Loucy (cell line): Measurements from ENCODE around the gene RNPS1.

Experiments used
- H2AFZ ChIP-seq: fragments of 200-600 bp; sonication (generic); 2 replicates; pipeline ENCODE4 v1.6.0; 2016; ENCODE audit warnings: antibody characterized with exemption, mild to moderate bottlenecking, low read length, moderate library complexity
- H3F3A ChIP-seq: fragments of 200-600 bp; 2 replicates; pipeline ENCODE4 v1.6.0; 2016; ENCODE audit warnings: antibody characterized with exemption, low read depth, mild to moderate bottlenecking
- H3K27me3 ChIP-seq: fragments of 200-600 bp; sonication (generic); 2 replicates; pipeline ENCODE4 v1.6.1; 2014; ENCODE audit warnings: low read length, mild to moderate bottlenecking; ENCODE audit not compliant: insufficient read depth, poor library complexity, severe bottlenecking
- H3K36me3 ChIP-seq: fragments of 200-600 bp; sonication (generic); 2 replicates; pipeline ENCODE4 v1.6.1; 2016; ENCODE audit warnings: low read length; ENCODE audit not compliant: insufficient read depth
- H3K4me1 ChIP-seq: fragments of 200-600 bp; sonication (generic); 2 replicates; pipeline ENCODE4 v1.5.1; 2014; ENCODE audit warnings: low read length, mild to moderate bottlenecking; ENCODE audit not compliant: insufficient read depth, poor library complexity, severe bottlenecking
- H3K4me2 ChIP-seq: fragments of 200-600 bp; sonication (generic); 2 replicates; pipeline ENCODE4 v1.6.0; 2014; ENCODE audit warnings: antibody characterized with exemption, low read length, low read depth, mild to moderate bottlenecking; ENCODE audit not compliant: poor library complexity, severe bottlenecking
- H3K4me3 ChIP-seq: fragments of 200-600 bp; sonication (generic); 2 replicates; pipeline ENCODE4 v1.5.1; 2014; ENCODE audit warnings: low read length, mild to moderate bottlenecking, mixed read lengths; ENCODE audit not compliant: poor library complexity, severe bottlenecking
- H3K79me2 ChIP-seq: fragments of 200-600 bp; sonication (generic); 2 replicates; pipeline ENCODE4 v1.6.1; 2014; ENCODE audit warnings: low read length; ENCODE audit not compliant: insufficient read depth
- H3K9ac ChIP-seq: fragments of 200-600 bp; sonication (generic); 2 replicates; pipeline ENCODE4 v1.6.0; 2014; ENCODE audit warnings: mild to moderate bottlenecking, low read depth, low read length, moderate library complexity; ENCODE audit not compliant: poor library complexity, severe bottlenecking
- H3K9me2 ChIP-seq: fragments of 200-600 bp; sonication (generic); replicated peaks from 2 replicates; pipeline ENCODE4 v1.6.1; 2016; ENCODE audit warnings: low read depth, low read length, mixed read lengths
- H3K9me3 ChIP-seq: fragments of 200-600 bp; sonication (generic); 2 replicates; pipeline ENCODE4 v1.6.1; 2014; ENCODE audit warnings: mild to moderate bottlenecking, antibody characterized with exemption, low read length, low read depth; ENCODE audit not compliant: insufficient read depth
- H4K20me1 ChIP-seq: fragments of 200-600 bp; sonication (generic); 2 replicates; pipeline ENCODE4 v1.6.0; 2014; ENCODE audit warnings: antibody characterized with exemption, low read length, mild to moderate bottlenecking; ENCODE audit not compliant: insufficient read depth, poor library complexity, severe bottlenecking
- CTCF ChIP-seq: fragments of 200-600 bp; sonication (generic); conservative IDR thresholded peaks from 2 replicates; pipeline ENCODE4 v1.5.1; 2014; ENCODE audit warnings: mild to moderate bottlenecking, antibody characterized with exemption, low read length
- EZH2phosphoT487 ChIP-seq: fragments of 200-600 bp; IDR thresholded peaks from 2 replicates; pipeline ENCODE4 v1.6.1; 2018; ENCODE audit warnings: antibody characterized with exemption, mild to moderate bottlenecking, moderate library complexity, borderline replicate concordance

Gene RNPS1

GRCh38 chr16:2205967-2206313, 62.0 kb downstream of the RNPS1 start:
- TF ChIP-seq CTCF (no peak), EZH2phosphoT487 (no peak)
- peak overlapping the region; percentile 82 for H3K4me3 ChIP-seq
- peak overlapping the region; percentile 83; the same call in 1 of the 2 replicates for H2AFZ ChIP-seq
- no peaks in the 10 kb centered on the region for H3K9me3 ChIP-seq
- no peaks in the 10 kb centered on the region for H4K20me1 ChIP-seq
- no peaks in the 10 kb centered on the region for H3K9me2 ChIP-seq
- peaks cover 6% of the 10 kb centered on the region; the same call in 1 of the 2 replicates for H3K79me2 ChIP-seq
- H3K4me1 ChIP-seq: no peaks in the 10 kb centered on the region
- no peaks in the 10 kb centered on the region for H3K27me3 ChIP-seq
- peak overlapping the region; percentile 79 for H3K9ac ChIP-seq
- H3K36me3 ChIP-seq: no peaks in the 10 kb centered on the region
- H3K4me2 ChIP-seq: peak overlapping the region; percentile 87
- H3F3A ChIP-seq: no peaks in the 10 kb centered on the region

DNA sequence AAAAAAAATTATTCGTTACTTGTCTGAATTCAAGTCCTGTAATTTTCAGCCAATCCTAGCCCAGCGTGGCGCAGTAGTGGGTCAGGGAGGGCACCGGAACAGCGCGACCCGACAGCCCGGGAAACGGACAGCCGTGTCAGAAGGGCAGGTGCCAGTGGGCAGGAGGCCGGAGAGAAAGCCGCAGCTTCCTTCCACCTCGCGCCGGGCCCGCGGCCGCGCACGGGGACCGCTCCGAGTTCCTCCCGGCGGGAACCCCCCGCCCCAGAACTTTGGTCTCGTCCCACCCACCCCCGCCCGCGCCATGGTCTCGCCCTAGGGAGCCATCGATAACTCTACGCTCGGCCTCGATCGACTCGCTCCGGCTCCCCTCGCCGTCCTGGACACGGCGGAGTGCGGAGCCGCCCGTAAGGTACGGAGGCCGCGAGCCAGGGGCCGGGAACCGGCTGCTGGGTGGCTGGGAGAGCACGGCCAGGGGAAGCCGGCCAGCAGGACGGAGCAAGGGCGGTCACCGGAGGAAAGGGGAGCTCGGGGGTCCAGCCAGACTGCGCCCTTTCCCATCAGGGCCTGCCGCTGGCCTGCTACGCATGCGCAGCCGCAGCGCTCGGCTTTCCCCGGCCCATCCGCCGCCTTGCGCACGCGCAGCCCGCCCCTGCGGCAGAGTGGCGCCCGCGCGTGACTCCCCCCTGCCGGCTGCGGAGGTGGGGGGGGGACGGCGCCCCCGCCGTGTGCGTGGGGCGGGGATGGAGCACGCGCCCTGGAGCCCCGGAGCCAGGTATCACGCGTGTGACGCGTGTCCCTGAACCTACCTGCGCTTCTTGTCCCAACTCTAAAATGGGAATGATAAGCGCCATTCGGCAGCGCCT, 62.6 kb downstream of the RNPS1 start, which contains the start of gene MLST8:
TSS of gene MLST8 (plus strand) at position 351 of the 863 bp plus-strand sequence. CDS start 632 bp downstream, outside the sequence.
- peak within 1 kb of the TSS; percentile 87 for H3K4me2 ChIP-seq

DNA sequence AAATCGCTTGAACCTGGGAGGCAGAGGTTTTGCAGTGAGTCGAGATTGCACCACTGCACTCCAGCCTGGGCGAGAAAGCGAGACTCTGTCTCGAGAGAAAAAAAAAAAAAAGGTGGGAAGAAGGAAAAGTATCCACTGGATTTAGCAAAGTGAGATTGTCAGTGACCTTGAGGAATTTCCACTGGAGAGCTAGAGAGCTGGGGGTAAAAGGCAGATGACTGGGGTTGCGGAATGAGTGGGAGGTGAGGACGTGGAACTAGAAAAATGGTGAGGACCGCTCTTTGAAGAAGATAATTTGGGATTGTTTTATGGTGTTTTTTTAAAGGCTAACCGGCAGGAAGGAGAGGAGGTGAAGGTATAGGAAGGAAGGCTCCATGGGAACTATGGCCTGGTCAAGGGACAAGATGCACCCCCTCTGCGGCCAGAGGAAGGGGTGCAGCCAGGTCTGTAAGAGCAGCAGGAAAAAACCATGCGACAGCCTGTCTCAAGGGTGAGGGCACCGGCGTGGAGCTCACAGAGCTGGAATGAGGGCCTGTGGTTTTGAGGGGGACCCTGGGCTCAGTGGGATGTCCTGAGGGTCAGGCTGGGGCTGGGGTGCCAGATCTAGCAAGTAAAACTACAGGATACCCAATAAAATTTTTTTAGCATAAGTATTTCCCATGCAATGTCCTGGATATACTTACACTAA, 63.4 kb downstream of the RNPS1 start:
- peaks cover 6% of the 10 kb centered on the region; the same call in 1 of the 2 replicates for H3K79me2 ChIP-seq
- H3K36me3 ChIP-seq: no peaks in the 10 kb centered on the region
- H3K9ac ChIP-seq: peak overlapping the region; percentile 79
- no peaks in the 10 kb centered on the region for H3K4me1 ChIP-seq
- H3K9me3 ChIP-seq: no peaks in the 10 kb centered on the region
- H4K20me1 ChIP-seq: no peaks in the 10 kb centered on the region
- H3K27me3 ChIP-seq: no peaks in the 10 kb centered on the region
- peak overlapping the region; percentile 82 for H3K4me3 ChIP-seq
- H3F3A ChIP-seq: no peaks in the 10 kb centered on the region
- H3K4me2 ChIP-seq: peak overlapping the region; percentile 81
- H3K9me2 ChIP-seq: no peaks in the 10 kb centered on the region
- TF ChIP-seq CTCF (no peak), EZH2phosphoT487 (no peak)
- peak overlapping the region; percentile 71 for H2AFZ ChIP-seq

More for the DNA sequence above, 62.6 kb downstream of the RNPS1 start, which contains the start of gene MLST8:
- Histone ChIP-seq H3K36me3 (no peaks in the 10 kb centered on the region), H3K79me2 (peaks cover 6% of the 10 kb centered on the region; the same call in 1 of the 2 replicates), H3K9ac (peak within 1 kb of the TSS; percentile 79), H3K27me3 (no peaks in the 10 kb centered on the region), H3K9me2 (no peaks in the 10 kb centered on the region), H4K20me1 (no peaks in the 10 kb centered on the region), H3K4me3 (peak within 1 kb of the TSS; percentile 82), H3K9me3 (no peaks in the 10 kb centered on the region), H3K4me1 (no peaks in the 10 kb centered on the region), H2AFZ (peak within 1 kb of the TSS; percentile 83), H3F3A (no peaks in the 10 kb centered on the region)
- no peak for TF ChIP-seq CTCF
- no peak for TF ChIP-seq EZH2phosphoT487
